LoVo (cell line): ENCODE measurements around the gene RPS6KA4.

Experiments used
- DNase-seq: peaks from one replicate; pipeline ENCODE4 v3.0.0-alpha.2; 2016; ENCODE audit warnings: low spot score

Gene RPS6KA4

GRCh38 chr11:64366751-64367150, 7.8 kb downstream of the RPS6KA4 start:
- DNase-seq, result no peak

GRCh38 chr11:64367931-64368672, 9.1 kb downstream of the RPS6KA4 start:
- no peak for DNase-seq

GRCh38 chr11:64368673-64369074, 9.7 kb downstream of the RPS6KA4 start:
- DNase-seq, result no peak

- no peak for DNase-seq
These were observed 10.8 kb downstream of the RPS6KA4 start for GRCh38 chr11:64369440-64370421.

GRCh38 chr11:64371201-64371600, 12.2 kb downstream of the RPS6KA4 start:
- no peak for DNase-seq

- no peak for DNase-seq
These were observed 13.1 kb downstream of the RPS6KA4 start for GRCh38 chr11:64372021-64372420.

GRCh38 chr11:64372802-64373597, 14.0 kb downstream of the RPS6KA4 start:
- peak; percentile 92 for DNase-seq

GRCh38 chr11:64373598-64373974, 14.6 kb downstream of the RPS6KA4 start:
- DNase-seq, result no peak

GRCh38 chr11:64376071-64376470, 17.1 kb downstream of the RPS6KA4 start:
- DNase-seq, result no peak

GRCh38 chr11:64378335-64378880, 19.4 kb downstream of the RPS6KA4 start:
- no peak for DNase-seq

- DNase-seq, result no peak
These were observed 20.2 kb downstream of the RPS6KA4 start for GRCh38 chr11:64379160-64379559.

- no peak for DNase-seq
These were observed 21.1 kb downstream of the RPS6KA4 start for GRCh38 chr11:64379817-64380709.

- no peak for DNase-seq
These were observed 22.4 kb downstream of the RPS6KA4 start for GRCh38 chr11:64381350-64381749.

GRCh38 chr11:64382047-64382446, 23.1 kb downstream of the RPS6KA4 start:
- DNase-seq, result no peak

GRCh38 chr11:64382586-64382985, 23.6 kb downstream of the RPS6KA4 start:
- DNase-seq, result no peak

GRCh38 chr11:64383580-64383979, 24.6 kb downstream of the RPS6KA4 start:
- no peak for DNase-seq

- DNase-seq, result no peak
These were observed 25.2 kb downstream of the RPS6KA4 start for GRCh38 chr11:64384028-64384737.

- DNase-seq, result no peak
These were observed 26.3 kb downstream of the RPS6KA4 start for GRCh38 chr11:64384981-64385944.
